GM21390 (cell line): ENCODE measurements around the gene MAT1A.
"Not testable (repeated sequence)": the region's sequence is repeated elsewhere in the genome, so short reads cannot be mapped to it uniquely, and the experiment has no call there.

ENCODE experiments used
- ATAC-seq: cut with Tn5 transposase; IDR thresholded peaks from one replicate; pipeline ENCODE4 v1.9.1; 2021; ENCODE audit not compliant: unreplicated experiment

MAT1A gene

DNA sequence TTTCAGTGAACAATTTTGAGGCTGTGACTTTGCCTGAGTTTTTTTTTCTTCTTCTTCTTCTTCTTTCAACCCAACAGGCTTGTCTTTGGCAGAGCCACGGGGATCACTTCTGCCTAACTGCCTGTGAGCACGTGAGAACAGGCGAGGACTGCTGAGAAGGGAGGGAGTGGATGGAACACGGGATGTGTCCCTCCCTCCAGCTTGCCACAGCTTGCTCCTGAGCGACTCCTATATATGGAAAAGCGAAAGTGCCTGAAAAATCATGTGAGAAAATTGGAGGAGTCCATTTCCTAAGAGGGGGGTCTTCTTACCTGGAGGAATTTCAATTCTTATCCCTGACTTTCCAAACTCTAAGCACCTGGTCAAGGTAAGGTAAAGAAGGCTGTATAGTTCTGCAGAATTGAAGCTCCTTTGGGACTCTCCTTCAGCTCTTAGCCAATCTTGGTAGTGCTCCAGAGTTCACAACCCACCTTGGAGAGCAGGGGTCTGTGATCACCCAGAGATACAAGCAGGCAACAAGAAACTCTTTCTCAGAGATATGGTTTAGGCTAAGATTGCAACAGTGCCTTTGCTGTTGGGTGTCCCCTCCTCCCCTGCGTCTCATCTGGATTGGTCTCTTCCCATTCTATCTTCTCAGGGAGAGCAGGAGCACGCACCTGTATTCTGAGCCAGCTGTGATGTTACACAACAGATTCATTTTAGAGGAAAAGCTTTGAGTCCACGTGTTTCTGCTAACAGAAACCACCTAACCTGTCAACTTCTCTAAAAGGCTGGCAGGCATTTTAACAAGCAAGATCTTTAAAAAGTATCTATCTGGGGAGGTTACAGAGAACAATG lies at the start of gene MAT1A:
TSS of gene MAT1A (minus strand) at position 208 of the 837 bp plus-strand sequence. CDS start 235 bp downstream, outside the sequence.
- no peak for ATAC-seq

DNA sequence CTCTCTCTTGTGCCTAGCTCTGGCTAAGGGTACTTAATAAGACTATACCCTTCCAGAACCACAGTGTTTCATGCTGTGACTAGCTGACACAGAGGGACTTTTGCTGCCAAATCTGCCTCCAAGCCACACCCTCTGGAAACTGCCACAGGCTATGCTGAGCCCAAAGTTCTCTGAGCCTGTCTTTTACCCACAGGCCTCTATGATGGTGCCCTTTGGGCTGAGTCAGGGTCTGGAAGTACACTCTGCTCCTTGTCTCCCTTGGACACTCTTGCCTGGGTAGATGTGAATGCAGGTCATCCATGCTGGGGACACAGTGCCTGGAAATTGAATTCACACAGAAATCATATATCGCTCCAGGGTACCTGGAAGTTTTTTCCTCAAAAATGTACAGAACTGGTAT lies 44.5 kb upstream of the MAT1A start:
- no peak for ATAC-seq

DNA sequence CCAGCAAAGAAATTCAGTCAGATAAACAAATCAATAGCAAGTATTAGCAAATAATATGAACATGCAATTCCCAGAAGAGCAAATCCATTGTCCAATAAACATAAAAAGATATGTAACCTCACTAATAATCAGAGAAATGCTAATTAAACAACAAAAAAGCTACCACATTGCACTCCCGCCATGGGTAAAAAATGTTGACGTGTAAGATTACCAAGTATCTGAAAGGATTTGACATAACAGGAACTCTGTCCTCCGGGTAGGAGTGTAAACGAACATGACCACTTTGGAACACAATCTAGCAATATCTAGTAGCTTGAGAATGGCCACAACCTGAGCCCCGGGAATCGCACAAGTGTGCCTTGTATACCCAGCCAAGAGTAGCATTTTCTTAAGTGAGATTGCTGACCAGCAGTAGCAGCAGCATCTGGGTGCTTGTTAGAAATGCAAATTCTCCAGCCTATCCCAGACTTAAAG lies 35.5 kb upstream of the MAT1A start:
- no peak for ATAC-seq

DNA sequence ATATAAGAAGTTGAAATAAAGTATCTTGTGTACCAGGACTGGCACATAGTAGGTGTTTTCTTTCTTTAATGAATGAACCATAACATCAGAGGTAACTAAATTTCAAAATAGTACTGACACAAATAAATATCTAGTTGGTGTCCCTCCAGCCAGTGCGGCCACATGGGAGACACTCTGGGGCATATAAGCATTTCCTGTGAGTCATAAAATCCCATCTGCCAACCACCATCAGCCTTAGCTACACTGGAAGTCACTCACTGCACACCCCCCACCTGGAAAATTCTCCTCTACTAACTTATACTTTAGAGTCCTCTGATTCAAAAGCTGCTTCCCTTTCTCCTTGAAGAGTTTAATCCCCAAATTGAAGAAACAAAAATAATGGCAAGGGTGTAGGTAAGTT lies 34.6 kb upstream of the MAT1A start:
- ATAC-seq = no peak

DNA sequence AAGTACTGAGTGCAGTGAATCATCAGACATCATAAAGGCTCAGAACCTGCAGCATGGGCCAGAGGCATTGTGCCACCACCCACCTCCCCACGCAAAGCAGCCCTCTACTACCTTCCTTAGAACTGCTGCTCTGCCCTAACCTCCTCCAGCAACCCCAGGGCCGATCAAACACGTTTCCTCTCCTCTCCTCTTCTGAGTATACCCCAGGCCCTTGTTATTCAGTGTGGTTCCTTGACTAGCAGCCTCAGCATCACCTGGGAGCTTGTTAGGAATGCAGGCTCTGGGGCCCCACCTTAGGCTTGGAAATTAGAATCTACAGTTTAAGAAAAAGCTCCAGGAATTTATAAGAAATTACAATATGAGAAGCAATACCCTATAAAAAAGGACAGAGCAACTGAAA lies 33.9 kb upstream of the MAT1A start:
- ATAC-seq = no peak

DNA sequence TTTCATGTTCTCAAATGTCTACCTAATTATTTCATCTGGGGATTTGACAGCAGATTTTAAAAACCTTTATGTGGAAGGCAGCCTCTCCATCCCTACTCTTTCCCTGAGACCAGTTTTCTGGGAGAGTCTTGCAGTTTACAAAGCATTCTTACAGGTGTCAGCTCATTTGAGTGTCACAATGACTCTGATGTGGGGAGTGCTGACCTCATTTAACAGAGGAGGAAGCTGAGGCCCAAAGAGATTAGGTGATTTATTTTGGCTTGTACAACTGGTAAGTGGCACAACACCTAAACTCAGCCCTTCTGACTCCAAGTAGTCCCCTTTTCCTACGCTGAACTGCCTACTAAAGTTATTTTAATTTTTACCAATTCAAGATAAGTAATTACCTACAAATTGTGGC lies 33.3 kb upstream of the MAT1A start:
- ATAC-seq = no peak

DNA sequence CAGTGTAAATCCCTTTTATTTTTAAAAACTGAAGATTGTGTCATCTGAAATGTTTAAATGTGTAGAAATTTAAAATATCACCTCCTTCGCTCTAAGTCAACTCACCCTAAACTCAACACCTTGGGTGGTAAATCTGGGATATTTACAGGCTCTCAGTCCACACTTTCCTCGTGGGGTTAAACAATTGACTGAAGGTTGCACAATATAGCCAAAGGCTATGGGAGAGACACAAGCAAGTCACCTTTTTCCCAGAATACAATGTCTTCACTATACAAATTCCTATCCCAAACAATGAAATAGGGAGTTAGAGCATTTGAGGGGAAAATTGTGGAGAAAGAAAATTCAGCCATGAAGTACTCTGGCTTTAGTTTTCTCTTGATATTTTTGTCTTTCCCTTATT lies 32.7 kb upstream of the MAT1A start:
- ATAC-seq = no peak

DNA sequence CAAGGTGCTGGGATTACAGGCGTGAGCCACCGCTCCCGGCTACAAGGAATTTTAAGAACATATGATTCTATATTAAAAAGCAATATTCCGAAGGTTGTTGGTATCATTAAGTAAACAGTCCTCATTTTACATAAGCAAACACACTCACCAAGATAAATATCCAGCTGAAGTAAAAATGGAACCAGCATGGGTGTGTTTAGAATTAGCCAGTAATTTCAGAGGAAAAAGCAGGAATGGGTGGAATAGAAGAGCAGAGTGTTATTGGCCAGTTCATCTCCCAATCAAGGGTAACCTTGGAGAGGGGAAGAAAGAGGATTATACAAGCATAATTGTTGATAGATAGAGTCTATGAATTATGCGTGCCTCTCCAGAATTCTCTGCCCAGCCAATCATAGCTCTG lies 31.7 kb upstream of the MAT1A start:
- ATAC-seq = no peak

DNA sequence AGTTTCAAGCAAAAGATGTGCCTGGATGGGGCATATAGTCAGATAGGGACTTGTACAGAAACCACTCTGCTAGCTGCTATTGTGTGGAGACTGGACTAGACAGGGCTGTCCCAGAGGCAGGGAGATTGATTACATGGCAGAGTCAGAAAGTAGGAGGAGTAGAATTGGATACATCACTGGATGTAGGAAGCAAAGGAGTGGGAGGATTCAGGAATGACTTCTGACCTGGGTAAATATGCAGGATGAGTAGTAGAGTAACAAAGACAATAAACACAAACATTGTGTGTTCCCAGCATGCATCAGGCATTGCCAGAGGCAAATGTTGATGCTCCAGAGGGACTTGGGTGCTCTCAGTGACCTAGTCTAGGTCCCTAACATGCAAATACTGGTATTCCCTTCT lies 30.9 kb upstream of the MAT1A start:
- no peak for ATAC-seq

DNA sequence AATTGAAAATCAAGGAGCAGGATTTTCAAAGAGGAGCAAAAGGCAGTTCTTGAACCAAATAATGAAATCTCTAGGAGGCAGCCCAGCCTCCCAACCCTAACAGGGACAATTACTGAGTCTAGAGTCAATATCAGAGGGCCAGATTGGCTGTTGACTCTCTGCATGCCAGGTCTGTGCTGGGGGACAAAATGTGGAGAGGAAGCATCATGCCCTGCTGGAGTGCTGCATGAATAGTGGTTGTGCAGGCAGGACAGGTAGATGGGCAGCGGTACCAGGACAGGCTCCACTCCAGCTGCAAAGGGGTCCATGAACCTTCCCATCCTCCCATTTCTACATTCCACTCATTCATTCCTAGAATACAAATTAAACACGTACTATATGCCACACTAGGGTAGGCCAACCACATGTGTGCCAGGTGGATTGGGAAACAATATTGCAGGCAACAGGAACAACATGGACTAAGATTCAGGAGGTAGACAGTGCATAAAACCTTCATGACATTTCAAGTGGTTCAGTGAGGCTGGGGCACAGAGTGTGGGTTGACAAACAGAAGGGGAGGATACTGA lies 30.4 kb upstream of the MAT1A start:
- no peak for ATAC-seq

DNA sequence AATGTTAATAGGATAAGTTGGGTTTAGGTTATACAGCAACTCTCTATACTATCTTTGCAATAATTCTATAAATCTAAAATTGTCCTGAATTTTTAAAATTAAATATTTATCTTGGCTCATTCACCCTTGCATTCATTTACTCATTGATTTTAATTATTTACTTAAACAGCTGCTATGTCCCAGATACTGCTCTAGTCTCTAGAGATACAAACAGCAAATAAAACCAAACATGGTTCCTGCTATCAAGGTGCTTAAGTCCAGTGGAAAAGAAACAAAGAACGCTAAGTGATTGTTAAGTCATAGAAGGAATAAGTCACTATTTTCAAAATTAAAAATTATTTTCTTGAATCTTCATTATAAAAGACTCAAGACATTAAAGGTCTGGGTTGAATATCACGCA lies 29.9 kb upstream of the MAT1A start:
- no peak for ATAC-seq

DNA sequence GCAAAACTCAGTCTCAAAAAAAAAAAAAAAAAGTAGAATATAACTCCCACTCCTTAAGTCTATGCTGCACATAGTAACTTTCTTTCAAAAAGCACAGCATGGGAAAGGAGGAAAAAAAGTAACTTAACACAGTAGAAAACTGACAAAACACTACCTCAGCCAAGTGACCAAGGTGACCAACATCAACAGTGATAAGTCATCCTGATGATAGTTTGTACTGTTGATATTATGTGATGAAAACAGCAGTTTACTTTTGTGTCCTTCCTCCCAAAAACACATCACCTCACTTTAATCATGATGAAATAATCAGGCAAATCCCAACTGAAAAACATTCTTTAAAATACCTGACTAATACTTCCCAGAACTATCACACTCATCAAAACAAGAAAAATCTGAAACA lies 29.3 kb upstream of the MAT1A start:
- ATAC-seq = no peak

DNA sequence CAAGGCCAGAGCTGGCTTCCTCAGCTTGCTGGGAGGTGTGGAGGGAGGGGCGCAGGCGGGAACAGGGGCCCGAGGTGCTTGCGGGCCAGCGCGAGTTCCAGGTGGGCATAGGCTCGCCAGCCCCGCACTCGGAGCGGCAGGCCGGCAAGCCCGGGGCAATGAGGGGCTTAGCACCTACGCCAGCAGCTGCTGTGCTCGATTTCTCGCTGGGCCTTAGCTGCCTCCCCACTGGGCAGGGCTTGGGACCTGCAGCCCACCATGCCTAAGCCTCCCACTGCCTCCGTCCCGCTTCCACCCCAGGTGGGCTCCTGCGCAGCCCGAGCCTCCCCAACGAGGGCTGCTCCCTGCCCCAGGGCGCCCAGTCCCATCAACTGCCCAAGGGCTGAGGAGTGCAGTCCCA lies 25.9 kb upstream of the MAT1A start:
- ATAC-seq = no peak

DNA sequence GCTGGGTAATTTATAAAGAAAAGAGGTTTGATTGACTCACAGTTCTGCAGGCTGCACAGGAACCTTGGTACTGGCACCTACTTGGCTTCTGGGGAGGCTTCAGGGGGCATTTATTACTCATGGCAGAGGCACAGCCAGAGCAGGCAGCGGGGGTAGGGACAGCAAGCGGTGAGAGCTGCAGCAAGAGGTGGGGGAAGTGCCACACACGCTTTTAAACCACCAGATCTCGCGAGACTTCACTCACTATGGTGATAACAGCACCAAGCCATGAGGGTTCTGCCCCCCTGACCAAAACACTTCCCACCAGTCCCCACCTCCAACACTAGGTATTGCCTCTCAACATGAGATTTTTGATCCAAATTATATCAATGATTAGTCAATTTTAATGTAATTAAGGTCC lies 24.1 kb upstream of the MAT1A start:
- no peak for ATAC-seq

DNA sequence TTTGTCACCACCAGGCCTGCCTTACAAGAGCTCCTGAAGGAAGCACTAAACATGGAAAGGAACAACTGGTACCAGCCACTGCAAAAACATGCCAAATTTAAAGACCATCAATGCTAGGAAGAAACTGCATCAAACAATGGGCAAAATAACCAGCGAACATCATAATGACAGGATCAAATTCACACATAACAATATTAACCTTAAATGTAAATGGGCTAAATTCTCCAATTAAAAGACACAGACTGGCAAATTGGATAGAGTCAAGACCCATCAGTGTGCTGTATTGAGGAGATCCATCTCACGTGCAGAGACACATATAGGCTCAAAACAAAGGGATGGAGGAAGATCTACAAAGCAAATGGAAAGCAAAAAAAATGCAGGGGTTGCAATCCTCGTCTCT lies 16.5 kb upstream of the MAT1A start:
- not testable (repeated sequence) for ATAC-seq

DNA sequence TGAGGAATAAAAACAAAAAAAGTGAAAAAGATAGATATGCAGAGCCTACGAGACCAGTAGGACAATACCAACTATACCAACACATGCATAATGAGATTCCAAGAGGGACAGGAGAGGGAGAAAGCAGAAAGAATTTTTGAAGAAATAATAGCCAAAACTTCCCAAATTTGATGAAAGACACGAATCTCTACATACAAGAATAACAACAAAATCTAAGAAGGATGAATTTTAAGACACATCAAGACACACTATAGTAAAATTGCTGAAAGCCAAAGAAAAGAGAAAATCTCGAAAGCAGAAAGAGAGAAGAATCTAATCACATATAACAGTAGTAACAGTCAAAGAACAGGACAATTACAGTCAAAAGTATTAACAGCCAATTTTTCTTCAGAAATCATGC lies 7.5 kb upstream of the MAT1A start:
- no peak for ATAC-seq

DNA sequence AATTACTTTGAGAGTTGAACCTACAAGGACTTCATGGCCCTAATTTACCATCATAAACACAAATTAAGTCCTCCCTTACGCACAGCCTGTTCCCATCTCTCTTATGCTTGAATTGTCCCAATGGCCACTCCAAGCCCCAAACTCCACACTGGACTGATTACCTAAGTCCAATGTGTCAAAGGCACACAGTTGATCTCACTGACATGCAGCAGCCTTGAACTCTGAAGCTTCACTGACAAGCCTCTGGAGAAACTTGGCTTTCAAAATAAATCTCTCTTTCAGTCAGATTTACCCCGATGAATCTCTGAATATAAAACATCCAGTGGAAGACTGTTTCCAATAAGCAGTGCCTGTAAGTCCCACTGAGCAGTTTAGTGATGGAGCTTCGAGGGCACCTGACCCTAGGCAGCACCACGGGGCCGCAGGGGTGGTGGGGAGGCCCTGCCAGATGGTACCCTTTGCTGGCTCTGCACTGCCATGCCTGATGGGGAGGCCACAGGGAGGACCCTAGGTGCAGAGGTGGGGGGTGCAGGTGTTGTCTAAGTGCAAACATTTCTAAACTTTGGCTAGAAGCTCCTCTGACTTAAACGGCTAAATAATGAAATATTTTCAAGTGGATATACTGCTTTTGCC lies 3.3 kb upstream of the MAT1A start:
- ATAC-seq = no peak

DNA sequence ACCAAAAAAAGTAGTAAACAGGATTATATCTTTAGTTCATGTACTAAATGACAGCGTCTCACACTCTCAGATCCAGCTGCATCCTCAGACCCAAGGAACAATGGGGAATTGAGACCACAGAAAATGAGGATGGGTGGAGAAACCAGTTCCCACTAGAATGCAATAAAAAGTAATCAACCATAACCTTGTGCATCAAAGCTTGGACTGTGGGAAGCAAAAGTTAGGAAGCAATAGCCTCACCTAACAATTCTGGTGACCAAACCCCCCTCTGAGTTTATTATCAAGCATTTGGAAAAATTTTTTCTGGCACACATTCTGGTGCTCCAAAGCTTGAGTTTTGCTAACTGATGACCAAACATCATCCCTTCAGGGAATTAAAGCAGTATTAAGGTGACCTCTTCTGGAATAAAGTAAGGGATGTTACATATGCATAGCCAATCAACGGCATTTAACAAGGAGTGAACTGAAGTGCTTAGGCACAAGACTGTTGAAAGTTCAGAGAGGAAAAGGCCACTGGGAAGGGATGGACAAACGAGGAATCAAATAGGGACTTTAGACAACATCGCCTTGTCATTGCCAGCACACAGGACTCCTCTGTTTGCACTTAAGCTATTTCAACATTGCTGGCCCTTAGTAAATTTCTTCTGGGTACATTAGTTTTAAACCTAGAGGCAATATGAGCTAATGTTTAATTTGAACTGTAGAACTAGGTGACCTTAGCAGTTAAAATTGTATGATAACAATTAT lies 1.2 kb upstream of the MAT1A start:
- ATAC-seq = no peak

DNA sequence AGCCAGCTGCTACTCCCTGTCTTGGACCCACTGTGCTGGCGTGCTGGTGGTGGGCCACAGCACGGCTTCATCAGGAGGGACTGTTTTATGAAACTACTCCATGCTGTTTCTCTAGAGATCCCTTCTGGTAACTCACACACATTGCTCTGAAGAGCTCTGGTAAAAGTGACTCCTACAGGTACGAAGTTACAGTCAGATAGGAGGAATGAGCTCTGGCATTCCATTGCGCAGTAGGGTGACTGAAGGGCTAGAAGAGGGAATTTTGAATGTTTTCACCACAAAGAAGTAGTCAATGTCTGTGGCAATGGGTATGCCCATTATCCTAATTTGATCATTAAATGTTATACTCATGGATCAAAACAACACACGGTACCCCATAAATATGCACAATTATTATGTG lies 609 bp downstream of the MAT1A start:
- ATAC-seq = no peak

DNA sequence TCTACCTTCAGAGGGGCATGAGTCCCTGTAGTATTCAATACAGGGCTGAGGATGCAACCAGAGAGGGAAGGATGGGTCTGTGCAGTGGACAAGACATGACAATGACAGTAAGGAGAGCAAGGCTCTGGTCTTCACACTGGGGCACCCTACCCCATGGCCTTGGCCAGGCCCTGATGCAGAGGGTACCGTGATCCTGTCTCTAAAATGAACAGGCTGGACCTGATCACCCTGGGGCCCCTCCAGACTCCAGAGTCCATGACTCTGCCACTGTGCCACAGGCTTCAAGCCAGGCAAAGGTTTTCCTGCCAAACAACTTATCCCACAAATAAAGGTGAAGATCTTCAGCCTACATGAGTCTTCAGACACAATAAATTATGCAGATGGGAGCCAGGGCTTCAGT lies 4.9 kb downstream of the MAT1A start:
- ATAC-seq = no peak

DNA sequence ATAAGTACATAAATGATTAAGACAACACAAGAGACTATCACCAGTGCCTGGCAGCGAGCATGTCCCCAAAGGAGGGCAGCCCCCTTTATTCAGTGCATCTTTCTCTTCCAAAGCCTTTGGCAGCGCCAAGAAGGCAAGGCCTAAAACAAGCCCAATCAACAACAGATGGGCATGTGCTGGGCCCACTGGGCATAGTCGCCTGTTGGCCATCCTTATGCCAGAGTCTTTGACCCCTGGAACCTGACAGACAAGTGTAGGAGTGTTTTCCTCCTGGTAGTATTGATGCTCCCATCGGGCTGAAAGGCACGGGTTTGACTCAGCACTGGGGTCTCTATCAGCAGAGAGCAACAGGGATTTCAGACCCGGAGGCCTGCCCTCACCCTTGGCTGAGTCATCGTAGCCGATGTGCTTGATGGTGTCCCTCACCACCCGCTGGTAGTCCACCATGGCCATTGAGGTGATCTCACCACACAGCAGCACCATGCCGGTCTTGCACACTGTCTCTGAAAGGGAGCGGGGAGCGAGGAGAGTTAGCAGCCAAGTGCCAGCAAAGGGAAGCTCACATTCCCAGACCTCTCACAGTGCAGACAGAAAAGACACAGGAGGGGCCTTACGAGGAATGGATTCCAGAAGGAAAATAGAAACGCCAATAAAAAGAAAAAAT lies 5.8 kb downstream of the MAT1A start:
- ATAC-seq = no peak
